Neural cell (in vitro differentiated cells): Measurements from ENCODE around the gene ZNF160. TPM values are rescaled to one million over a fixed set of nuclear protein-coding genes. Genes with fewer than 3 reads are reported as not detected.

Experiments used
- H2AFZ ChIP-seq: fragments of 200-600, 300-800 bp; sonication (generic), shearing (Covaris generic); 2 replicates; pipeline ENCODE4 v1.6.0; 2014; ENCODE audit warnings: low read depth, mild to moderate bottlenecking, antibody characterized with exemption, low read length, moderate library complexity
- H3F3A ChIP-seq: fragments of 200-600 bp; shearing (Covaris generic); 2 replicates; pipeline ENCODE4 v1.6.1; 2016; ENCODE audit warnings: mild to moderate bottlenecking, moderate library complexity, mixed read lengths, antibody characterized with exemption, low read length; ENCODE audit not compliant: insufficient read depth, poor library complexity, severe bottlenecking
- H3K27ac ChIP-seq: fragments of 200-600, 300-800 bp; sonication (generic), shearing (Covaris generic); 2 replicates; pipeline ENCODE4 v1.5.1; 2014; ENCODE audit warnings: mild to moderate bottlenecking, low read length, moderate library complexity
- H3K27me3 ChIP-seq: fragments of 300-800, 200-600 bp; sonication (generic), shearing (Covaris generic); 2 replicates; pipeline ENCODE4 v1.6.0; 2014; ENCODE audit warnings: mild to moderate bottlenecking, low read depth, low read length, moderate library complexity; ENCODE audit not compliant: insufficient read depth
- H3K36me3 ChIP-seq: fragments of 300-800, 200-600 bp; sonication (generic), shearing (Covaris generic); 2 replicates; pipeline ENCODE4 v1.5.1; 2014; ENCODE audit warnings: mild to moderate bottlenecking, antibody characterized with exemption, low read length, moderate library complexity; ENCODE audit not compliant: insufficient read depth
- H3K4me2 ChIP-seq: fragments of 300-800, 200-600 bp; sonication (generic), shearing (Covaris generic); 2 replicates; pipeline ENCODE4 v1.6.0; 2014; ENCODE audit warnings: mild to moderate bottlenecking, low read length
- H3K4me3 ChIP-seq: fragments of 300-800, 200-600 bp; sonication (generic), shearing (Covaris generic); 2 replicates; pipeline ENCODE4 v1.5.1; 2014; ENCODE audit warnings: mild to moderate bottlenecking, low read length, moderate library complexity
- H3K79me2 ChIP-seq: fragments of 200-600 bp; shearing (Covaris generic); replicated peaks from 2 replicates; pipeline ENCODE4 v1.6.0; 2014; ENCODE audit warnings: mild to moderate bottlenecking, low read length, moderate library complexity; ENCODE audit not compliant: insufficient read depth
- H3K9ac ChIP-seq: fragments of 300-800, 200-600 bp; sonication (generic), shearing (Covaris generic); 2 replicates; pipeline ENCODE4 v1.6.1; 2016; ENCODE audit warnings: mild to moderate bottlenecking, low read length, mixed read lengths
- H3K9me2 ChIP-seq: fragments of 200-600 bp; shearing (Covaris generic); 2 replicates; pipeline ENCODE4 v1.6.1; 2016; ENCODE audit warnings: mild to moderate bottlenecking, low read length, mixed read lengths; ENCODE audit not compliant: insufficient read depth
- H3K9me3 ChIP-seq: fragments of 200-600, 300-800 bp; sonication (generic), shearing (Covaris generic); 2 replicates; pipeline ENCODE4 v1.6.1; 2016; ENCODE audit warnings: mild to moderate bottlenecking, mixed run types, low read length, moderate library complexity, mixed read lengths
- H4K20me1 ChIP-seq: fragments of 200-600 bp; shearing (Covaris generic); 2 replicates; pipeline ENCODE4 v1.6.1; 2016; ENCODE audit warnings: mild to moderate bottlenecking, mixed run types; ENCODE audit not compliant: insufficient read depth
- CTCF ChIP-seq: fragments of 450-650 bp; IDR thresholded peaks from 2 replicates; pipeline ENCODE4 v1.5.1; 2014; ENCODE audit warnings: antibody characterized with exemption, mild to moderate bottlenecking, moderate library complexity; ENCODE audit not compliant: poor library complexity, severe bottlenecking
- EP300 ChIP-seq: fragments of 450-650 bp; conservative IDR thresholded peaks from 2 replicates; pipeline ENCODE4 v1.6.1; 2014; ENCODE audit warnings: antibody characterized with exemption, mild to moderate bottlenecking, moderate library complexity; ENCODE audit not compliant: poor library complexity, severe bottlenecking
- EZH2 ChIP-seq: fragments of 200-600, 300-800 bp; shearing (Covaris generic), sonication (generic); IDR thresholded peaks from 2 replicates; pipeline ENCODE4 v1.6.1; 2014; ENCODE audit warnings: antibody characterized with exemption, low read length, borderline replicate concordance, mild to moderate bottlenecking; ENCODE audit not compliant: insufficient read depth, poor library complexity, severe bottlenecking
- MXI1 ChIP-seq: fragments of 450-650 bp; conservative IDR thresholded peaks from 2 replicates; pipeline ENCODE4 v1.6.1; 2014; ENCODE audit warnings: antibody characterized with exemption, mild to moderate bottlenecking; ENCODE audit not compliant: poor library complexity, severe bottlenecking
- POLR2AphosphoS5 ChIP-seq: IDR thresholded peaks from 2 replicates; pipeline ENCODE4 v1.6.1; 2012
- RAD21 ChIP-seq: fragments of 450-650 bp; conservative IDR thresholded peaks from 2 replicates; pipeline ENCODE4 v1.6.1; 2014; ENCODE audit warnings: antibody characterized with exemption, mild to moderate bottlenecking, moderate library complexity
- REST ChIP-seq: IDR thresholded peaks from 2 replicates; pipeline ENCODE4 v1.6.1; 2012; ENCODE audit warnings: borderline replicate concordance
- SMC3 ChIP-seq: fragments of 450-650 bp; conservative IDR thresholded peaks from 2 replicates; pipeline ENCODE4 v1.6.1; 2014; ENCODE audit warnings: antibody characterized with exemption, mild to moderate bottlenecking, moderate library complexity; ENCODE audit not compliant: poor library complexity
- TAF1 ChIP-seq: IDR thresholded peaks from 2 replicates; pipeline ENCODE4 v1.6.1; 2012; ENCODE audit warnings: low read depth
- polyA plus RNA-seq: library from polyadenylated mRNA; depleted of rRNA; stranded (reverse); fragments of >200 nt; gene quantifications from 2 replicates; pipeline ENCODE4 v1.2.3, GENCODE V29; 2014

Gene ZNF160
- polyA plus RNA-seq, 1 donor from 2014 or later, result 28.1 TPM

GRCh38 chr19:53132141-53132991 is 29.1 kb upstream of the ZNF160 start, which contains the start of gene ZNF415:
ZNF415 (minus strand) TSS chr19:53132910; CDS start chr19:53122676, 10,234 bp downstream.
- no peaks in the 10 kb centered on the region for H3K79me2 ChIP-seq
- H3F3A ChIP-seq, result no peaks in the 10 kb centered on the region
- H3K27ac ChIP-seq, result no peak within 1 kb of the TSS
- peak within 1 kb of the TSS; percentile 65 for H2AFZ ChIP-seq
- TF ChIP-seq EP300 (no peak), RAD21 (no peak), SMC3 (no peak), REST (peak; percentile 25), EZH2 (no peak), MXI1 (peak; percentile 41), POLR2AphosphoS5 (peak; percentile 80), TAF1 (peak; percentile 40), CTCF (no peak)
- H3K36me3 ChIP-seq, result no peaks in the 10 kb centered on the region
- H3K27me3 ChIP-seq, result no peaks in the 10 kb centered on the region
- H3K4me3 ChIP-seq, result peak within 1 kb of the TSS; percentile 79
- peak within 1 kb of the TSS; percentile 75 for H3K9ac ChIP-seq
- H3K9me2 ChIP-seq, result no peaks in the 10 kb centered on the region
- no peaks in the 10 kb centered on the region for H4K20me1 ChIP-seq
- H3K4me2 ChIP-seq, result peak within 1 kb of the TSS; percentile 85
- no peaks in the 10 kb centered on the region for H3K9me3 ChIP-seq

GRCh38 chr19:53131727-53132126 is 28.5 kb upstream of the ZNF160 start:
- TF ChIP-seq CTCF, result no peak
- TF ChIP-seq RAD21, result no peak
- no peak for TF ChIP-seq REST
- TF ChIP-seq TAF1, result no peak
- no peak for TF ChIP-seq EZH2
- TF ChIP-seq EP300, result no peak
- no peak for TF ChIP-seq MXI1
- no peak for TF ChIP-seq SMC3
- no peak for TF ChIP-seq POLR2AphosphoS5
- Histone ChIP-seq H3K9me3 (no peaks in the 10 kb centered on the region), H3K9ac (peak overlapping the region; percentile 75), H3K36me3 (no peaks in the 10 kb centered on the region), H3K27me3 (no peaks in the 10 kb centered on the region), H3K79me2 (no peaks in the 10 kb centered on the region), H2AFZ (peak overlapping the region; percentile 65), H3K4me3 (peak overlapping the region; percentile 79), H3K4me2 (peak overlapping the region; percentile 85), H3F3A (no peaks in the 10 kb centered on the region), H3K27ac (no peak overlapping the region), H3K9me2 (no peaks in the 10 kb centered on the region), H4K20me1 (no peaks in the 10 kb centered on the region)
